SU-DHL-6 (cell line): ENCODE data around the gene TREH.

Experiments
- CTCF ChIP-seq: fragments of 200-600 bp; sonication (generic); IDR thresholded peaks from one replicate; pipeline ENCODE4 v1.5.1; 2017; ENCODE audit warnings: antibody characterized with exemption, mild to moderate bottlenecking, low read length, moderate library complexity; ENCODE audit not compliant: insufficient read depth, poor library complexity, severe bottlenecking
- EZH2phosphoT487 ChIP-seq: fragments of 200-600 bp; sonication (generic), shearing (Covaris generic); conservative IDR thresholded peaks from 2 replicates; pipeline ENCODE4 v1.6.1; 2018; ENCODE audit warnings: mild to moderate bottlenecking, antibody characterized with exemption, low read length, moderate library complexity, mixed read lengths

- TF ChIP-seq CTCF (no peak), EZH2phosphoT487 (no peak)
Observed at GRCh38 chr11:118705791-118706545, 26.5 kb upstream of the TREH start.
